HG03460 (cell line): ENCODE measurements around the gene ADAMTS2.

ENCODE experiments used
- ATAC-seq: cut with Tn5 transposase; IDR thresholded peaks from one replicate; pipeline ENCODE4 v1.9.1; 2021; ENCODE audit not compliant: unreplicated experiment

The ADAMTS2 gene

DNA sequence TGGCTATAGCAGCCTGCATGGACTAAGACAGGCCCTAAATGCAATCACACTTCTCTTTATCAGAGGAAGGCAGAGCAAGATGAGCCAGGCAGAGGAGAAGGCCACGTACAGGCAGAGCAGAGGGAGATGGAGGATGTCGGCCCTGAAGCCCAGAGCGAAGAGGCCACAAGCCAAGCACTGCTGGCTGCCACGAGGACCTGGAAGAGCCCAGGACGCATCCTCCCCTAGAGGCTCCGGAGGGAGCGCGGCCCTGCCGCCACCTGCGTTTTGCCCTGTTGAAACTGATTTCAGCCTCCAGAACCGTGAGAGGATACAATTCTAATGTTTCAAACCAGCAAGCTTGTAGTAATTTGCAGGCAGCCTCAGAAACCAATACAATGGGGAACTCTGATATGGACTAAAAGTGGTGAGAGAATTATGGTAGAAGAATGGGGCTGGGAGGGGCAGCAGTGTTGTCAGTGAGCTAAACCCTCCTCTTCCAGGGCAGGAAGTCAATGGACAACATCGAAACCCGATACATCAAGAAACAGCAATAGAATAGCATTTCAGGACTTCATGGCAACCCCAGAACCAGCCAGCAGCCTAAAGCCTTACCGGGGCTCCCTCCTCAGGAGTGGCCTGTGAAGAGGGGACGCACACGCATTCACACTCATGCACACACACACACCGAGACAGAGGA, 32.6 kb downstream of the ADAMTS2 start:
- no peak for ATAC-seq

DNA sequence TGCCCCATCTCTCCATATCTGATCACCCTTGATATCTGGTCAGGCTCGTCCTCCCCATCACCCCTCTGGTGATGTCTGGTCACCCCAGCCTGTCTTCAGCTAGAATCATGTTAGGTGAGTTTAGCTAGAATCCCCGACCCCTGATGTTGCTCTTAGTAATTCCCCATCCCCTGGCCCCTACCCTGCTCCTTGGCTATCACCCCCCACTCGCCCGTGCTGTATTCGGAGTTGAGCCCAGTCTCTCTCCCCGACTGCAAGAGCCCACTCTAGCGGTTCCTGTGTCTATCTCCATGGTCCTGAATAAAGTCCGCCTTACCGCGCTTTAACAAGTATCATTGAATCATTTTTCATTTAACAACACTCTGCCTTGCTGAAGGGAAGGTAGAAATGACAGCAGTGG, 33.7 kb downstream of the ADAMTS2 start:
- no peak for ATAC-seq

DNA sequence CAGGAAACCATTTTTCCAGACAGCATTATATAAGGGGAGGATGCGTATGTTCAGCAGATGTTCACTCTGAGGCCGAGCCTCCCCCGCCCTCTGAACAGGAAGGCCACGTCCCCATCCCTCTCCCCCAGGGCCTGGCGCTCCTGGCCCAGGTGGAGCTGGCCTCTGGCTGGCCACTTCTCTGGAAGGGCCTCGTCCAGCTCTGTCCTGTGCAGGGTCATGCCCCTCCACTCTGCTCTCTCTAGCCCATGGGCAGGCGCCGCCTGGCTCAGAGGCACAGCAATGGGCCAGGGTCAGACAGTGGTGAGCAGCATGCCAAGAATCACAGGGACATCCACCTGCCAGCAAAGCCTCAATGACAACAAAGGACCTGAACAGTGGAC, 34.2 kb downstream of the ADAMTS2 start:
- no peak for ATAC-seq

DNA sequence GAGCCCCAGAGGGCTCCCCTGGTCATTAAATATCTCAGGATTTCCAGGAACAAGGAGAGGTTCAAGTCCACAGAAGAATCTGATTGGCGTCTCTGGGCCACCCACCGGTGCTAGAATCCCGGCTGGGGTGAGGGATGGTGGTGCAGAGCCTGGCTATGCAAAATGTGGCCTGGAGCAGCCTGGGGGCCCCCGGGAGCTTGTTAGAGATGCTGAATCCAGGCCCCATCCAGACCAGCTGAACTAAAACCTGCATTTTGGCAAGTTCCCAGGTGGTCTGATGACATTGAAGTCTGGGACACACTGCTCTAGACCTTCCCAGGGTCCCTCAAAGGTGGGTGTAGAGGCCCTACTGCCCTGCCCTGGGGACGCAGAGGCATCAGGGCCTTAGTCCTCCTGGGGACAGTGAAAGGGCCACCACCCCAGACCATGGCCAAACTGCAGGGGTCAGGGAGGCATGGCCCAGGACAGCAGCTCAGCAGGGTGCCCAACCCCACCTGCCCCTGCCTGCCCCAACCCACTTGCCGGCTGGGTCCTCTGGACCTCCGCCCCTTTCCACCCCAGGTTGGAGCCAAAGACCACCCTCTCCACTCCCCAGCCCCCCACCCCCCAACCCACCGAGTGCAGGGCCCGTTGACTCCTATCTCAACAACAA, 34.7 kb downstream of the ADAMTS2 start:
- ATAC-seq: no peak

DNA sequence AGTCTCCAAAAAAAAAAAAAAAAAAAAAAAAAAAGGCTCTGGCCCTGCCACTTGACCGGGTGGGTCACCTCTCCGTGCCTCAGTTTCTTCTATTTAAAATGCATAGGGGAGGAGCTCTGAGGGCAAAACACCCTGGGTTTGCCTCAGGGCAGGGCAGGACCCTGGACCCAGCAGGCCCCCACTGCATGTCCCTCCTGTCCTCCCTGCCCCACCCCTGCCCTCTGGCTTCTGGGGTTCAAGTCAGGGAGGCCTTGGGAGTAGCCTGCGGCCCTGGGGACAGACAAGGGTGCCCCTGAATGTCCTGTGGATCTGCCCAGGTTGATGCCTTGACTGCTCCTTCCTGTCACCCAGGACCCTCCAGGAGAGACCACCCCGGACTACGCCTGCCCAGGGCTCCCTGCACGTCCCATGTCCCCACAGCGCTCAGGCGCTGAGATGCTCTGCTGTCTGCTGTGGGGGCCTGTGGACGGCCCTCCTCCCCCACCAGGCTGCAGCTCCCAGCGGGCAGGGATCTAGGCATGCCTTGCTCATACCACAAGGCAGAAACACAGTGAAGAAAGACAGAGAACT, 35.4 kb downstream of the ADAMTS2 start:
- ATAC-seq: no peak

DNA sequence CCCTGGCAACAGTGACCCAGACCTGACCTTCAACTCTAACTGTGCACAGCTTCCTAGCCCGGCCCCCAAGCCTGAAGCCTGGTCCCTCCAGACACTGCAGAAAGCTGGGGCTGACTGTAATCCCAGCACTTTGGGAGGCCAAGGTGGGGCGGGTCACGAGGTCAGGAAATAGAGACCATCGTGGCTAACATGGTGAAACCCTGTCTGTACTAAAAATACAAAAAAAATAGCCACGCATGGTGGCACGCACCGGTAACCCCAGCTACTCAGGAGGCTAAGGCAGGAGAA, 35.9 kb downstream of the ADAMTS2 start:
- ATAC-seq: no peak

DNA sequence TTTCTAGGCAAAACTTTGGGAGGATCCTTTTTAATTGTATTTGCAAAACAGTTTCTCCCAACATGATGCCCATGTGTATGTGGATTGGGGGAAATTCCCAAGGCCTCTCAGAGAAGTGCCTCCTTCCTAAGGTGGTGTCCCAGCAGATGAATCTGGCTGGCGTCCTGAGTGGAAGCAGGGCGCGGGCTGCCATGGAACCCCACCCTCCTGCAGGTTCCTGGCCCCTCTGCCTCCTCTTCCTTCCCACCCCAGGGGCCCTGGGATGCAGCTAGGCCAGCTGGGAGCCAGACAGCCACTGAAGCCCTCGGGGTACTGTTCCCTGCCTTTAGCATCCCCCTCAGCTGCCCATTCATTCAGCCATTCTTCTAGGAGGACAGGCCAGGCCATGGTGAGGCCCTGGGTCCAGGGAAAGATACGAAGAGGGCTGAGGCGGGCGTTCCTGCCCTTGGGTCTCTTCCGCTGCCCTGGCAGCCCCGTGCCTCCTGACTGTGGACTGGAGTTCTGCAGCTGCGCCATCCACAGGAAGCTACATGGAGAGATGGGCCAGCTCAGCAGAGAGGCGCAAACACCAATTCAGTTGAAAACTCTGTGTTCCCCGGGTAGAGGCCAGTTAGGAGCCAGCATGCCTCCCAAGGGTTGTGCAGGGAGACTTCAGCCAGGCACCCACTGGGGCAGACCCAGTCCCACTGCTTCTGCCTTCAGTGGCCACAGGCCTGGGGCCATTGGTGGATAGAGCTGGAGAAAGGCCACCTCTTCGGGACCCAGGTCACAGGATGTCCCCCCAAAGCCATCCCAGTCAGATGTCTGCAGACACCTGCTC, 36.5 kb downstream of the ADAMTS2 start:
- no peak for ATAC-seq

DNA sequence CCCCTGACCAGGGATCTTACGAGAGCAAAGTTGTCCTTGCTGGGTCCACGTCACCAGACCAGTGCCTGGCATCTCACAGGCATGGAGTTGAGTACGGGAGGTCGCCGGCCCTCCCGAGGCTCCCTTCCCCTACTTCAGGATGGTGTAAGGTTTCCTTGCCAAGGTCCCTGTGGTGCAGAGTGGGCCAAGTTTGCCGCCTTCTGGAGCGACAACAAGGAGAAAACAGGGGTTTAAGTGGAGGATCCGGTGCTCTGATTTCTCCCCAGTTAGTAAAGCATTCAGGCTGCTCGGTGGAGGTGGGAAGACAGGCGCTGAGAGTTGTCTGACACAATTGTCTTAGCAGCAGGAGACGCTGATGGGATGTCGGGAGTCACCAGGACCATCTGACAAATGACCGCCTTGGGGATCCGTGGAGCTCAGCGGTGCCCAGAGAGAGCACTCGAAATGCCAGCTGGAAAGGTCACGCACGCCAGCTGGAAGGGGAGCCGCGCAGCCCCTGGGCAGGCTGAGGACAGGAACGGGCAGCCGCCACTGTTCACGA, 37.3 kb downstream of the ADAMTS2 start:
- ATAC-seq: no peak

DNA sequence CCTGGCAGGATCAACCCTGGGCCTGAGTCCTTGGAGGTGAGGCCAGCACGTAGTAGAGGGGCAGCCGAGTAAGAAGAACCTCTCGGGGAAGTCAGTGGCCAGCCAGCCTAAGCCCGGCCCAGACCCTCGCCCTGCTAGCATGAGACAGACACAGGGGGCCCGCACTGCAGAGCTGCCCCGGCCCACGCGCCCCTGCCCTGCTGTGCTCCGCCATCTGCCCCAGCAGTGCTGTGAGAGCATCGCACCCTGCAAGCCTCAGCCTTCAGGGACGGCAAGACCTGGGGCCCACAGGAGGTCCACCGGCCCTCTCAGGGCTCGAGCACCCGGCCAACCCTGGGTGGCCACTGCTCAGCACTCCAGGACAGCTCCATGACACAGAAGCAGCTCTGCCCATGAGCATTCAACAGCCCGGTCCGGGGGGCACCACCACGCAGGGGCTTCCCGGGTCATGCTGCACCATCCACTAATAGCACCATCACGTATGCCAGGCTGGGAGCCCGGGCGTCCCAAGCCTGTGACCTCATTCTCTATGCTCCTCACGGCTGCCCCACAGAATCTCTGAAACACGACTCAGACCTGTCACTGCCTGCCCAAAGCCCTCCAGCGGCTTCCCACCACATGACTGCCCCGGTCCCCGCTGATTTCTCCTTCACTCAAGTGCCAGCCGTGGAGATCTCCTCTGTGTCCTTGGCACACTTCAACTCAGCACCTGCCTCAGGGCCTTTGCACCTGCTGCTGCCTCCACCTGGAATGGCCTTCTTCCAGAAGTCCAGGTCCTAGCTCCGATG, 38.1 kb downstream of the ADAMTS2 start:
- ATAC-seq: no peak

DNA sequence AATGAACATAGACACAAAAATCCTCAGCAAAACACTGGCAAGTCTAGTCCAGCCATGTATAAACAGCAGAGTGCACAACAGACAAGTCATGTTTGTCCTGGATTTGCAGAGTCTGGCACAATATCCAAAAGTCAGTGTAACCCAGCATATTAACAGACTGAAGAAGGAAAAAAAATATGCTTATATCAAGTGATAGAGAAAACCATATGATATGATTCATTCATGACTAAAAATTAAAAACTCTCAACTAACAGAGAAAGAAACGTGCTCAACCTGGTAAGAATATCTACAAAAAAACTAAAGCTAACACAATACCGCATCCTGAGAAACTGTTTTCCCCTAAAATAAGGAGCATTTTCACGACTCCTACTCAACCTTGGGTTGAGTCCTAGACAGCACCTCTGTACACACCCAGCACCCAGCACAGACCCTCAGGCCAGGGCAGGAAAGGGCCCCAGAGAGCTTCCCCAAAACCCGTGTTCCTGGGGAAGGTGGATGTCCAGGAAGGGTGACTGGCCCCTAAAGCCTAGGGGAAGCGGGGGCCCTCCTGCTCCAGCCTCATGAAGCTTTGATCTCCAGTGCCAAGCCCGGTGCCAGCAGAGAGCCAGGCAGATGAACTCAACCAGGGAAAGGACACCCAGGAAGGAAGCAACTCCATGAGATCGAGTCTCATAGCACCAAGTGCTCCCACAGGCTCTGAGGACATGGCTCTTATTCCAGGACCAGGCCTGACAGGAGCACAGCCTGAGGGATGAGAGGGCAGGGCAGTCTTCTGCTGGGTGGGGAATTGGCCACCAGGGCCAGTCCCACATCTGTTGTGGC, 38.9 kb downstream of the ADAMTS2 start:
- ATAC-seq: no peak

DNA sequence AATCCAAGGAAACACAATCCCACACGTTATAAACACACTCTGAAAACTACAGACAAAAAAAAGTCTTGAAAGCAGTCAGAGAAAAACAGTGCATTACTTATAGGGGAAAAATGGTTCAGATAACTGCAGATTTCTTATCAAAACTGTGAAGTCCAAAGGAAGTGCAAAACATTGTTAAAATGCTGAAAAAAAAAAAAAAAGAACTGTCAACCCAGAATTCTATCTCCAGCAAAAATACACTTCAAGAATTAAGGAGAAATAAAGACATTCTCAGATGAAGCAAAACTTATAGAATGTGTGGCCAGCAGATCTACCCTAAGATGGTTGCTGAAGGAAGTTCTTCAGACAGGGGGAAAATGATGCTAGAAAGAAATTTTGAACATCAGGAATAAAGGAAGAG, 40.4 kb downstream of the ADAMTS2 start:
- no peak for ATAC-seq

DNA sequence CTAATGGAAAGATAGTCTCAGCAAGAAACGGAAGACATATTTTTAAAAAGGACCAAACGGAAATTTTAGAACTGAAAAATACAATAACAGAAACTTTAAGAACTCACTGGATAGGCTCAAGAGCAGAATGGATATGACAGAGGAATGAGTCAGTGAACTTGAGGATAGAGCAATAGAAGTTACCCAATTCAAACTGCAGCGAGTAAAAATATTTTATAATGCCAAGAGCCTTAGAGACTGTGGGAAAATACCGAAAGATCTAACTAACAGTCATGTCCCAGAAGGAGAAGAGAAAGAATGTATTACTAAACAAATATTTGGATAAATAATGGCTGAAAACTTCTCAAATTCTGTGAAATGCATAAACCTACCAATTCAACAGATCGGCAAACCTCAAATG, 40.8 kb downstream of the ADAMTS2 start:
- ATAC-seq: no peak

DNA sequence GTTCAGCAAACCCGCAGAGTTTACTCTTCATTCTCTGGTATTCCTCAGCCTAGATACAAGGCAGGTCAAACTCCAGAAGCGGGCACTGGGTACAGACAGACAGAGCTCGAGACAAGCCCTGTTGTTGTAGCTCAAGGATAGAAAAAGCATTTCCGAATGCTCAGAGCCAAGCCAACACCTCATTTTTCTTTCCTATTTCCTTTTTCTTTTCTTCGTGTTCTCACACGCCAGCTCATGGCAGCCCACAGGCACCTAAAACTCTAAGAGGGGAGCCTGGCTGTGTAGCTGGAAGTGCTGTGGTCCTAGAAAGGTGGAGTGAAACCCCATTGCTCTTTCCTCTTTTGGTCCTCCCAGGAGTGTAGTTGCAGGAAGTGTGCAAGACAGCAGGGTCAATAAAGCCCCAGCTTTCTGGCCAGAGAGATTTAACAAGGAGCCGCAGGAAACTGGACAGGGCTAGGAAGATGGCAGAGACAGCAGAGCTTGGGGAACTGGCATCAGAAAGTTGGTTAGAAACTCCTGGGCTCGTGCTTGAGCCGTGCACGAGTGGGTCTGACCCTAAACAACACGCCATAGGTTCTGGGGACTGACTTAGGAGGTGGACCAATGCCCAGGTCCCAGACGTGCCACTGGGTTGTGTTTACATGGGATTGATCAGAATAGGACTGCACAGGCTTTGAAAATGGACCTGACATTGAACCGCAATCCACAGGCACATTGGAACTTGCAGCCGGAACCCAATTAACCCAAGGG, 41.6 kb downstream of the ADAMTS2 start:
- no peak for ATAC-seq

DNA sequence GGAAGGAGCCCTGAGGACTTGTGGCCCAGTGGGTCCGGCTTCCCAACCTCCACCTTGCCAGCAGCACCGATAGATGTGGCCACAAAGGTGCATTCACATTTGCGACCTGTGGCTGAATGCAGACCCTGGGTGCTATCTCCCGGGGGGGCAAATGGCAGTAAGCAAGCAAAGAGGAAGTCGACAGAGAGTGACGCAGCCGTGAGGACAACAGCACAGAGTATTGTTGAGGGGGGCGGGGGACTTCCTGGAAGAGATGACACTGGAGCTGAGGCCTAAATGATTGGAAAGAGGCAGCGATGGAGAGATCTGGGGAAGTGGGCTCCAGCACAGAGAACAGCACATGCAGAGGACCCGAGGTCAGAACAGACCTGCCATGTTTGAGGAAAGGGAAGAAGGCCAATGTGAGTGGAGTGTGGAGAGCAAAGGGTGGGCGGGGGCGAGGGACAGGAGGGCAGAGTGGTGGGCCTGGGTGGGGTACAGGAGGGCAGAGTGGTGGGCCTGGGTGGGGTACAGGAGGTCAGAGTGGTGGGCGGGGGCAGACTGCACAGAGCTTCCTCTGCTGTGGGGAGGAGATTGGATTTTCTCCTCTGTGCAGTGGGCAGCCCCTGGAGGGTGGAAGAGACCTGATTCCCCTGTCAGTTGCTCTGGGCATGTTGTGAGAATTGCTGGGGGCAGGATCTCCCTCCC, 42.6 kb downstream of the ADAMTS2 start:
- no peak for ATAC-seq

DNA sequence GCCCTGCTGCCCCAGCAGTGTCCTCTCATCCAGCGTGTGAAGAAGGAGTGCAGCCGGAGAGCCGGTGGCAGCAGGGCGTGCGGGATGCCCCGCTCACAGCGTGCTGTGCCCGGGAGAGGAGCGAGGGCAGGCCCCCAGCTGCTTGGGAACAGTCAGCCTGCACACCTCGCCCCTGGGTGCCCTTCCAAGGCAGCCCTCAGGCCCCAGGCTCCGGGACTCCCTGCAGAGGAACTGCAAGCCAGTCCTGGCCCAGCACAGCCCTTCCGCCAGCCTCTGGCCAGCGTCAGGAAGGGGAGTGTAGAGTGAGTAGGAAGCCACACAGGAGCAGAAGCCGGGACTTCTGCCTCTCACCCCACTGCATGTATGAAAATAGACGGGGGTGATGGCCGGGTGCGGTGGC, 43.5 kb downstream of the ADAMTS2 start:
- no peak for ATAC-seq

DNA sequence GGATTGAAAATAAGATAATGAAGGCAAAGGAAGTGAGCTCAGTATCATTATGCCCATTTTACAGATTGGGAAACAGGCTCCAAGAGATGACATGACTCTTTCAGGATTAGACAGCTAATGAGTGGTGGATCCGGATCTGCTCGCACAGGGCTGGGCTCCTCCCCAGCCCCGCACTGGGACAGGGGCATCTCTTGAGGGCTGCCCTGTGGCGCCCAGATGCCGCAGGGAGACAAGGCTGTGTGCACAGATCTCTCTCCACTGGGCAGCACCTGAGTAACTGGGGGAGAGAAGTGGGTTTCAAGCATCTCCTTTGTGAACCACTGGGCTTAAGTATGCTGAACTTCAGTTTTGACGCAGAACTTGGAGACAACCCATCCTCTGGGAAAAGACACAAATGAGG, 43.9 kb downstream of the ADAMTS2 start:
- no peak for ATAC-seq

DNA sequence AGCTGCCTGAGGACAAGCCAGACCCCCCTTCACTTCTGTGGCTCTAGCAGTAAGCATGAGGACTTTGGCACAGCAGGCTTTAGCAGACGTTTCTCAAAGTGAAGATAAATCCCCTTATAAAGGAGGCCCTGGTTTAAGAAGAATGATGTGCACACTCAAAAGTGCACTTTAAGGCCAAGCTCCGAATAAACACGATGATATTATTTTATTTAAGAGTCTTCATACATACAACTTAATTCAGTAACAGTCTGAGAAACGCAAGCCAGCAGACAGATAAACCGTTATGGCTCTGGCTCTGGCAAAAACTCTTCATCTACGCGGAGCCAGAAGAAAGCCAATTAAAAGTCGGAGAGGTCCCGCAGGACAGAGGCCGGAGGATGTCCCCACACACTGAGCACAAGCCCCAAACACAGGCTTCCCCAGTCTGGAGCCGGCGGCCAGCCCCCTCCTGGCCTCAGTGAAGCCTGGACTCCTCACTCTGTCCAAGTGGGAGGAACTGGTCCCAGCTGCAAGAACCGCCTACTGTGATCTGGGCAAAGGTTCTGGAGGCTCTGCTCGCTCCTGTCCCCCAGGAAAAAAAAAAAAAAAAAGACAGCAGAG, 44.6 kb downstream of the ADAMTS2 start:
- no peak for ATAC-seq

DNA sequence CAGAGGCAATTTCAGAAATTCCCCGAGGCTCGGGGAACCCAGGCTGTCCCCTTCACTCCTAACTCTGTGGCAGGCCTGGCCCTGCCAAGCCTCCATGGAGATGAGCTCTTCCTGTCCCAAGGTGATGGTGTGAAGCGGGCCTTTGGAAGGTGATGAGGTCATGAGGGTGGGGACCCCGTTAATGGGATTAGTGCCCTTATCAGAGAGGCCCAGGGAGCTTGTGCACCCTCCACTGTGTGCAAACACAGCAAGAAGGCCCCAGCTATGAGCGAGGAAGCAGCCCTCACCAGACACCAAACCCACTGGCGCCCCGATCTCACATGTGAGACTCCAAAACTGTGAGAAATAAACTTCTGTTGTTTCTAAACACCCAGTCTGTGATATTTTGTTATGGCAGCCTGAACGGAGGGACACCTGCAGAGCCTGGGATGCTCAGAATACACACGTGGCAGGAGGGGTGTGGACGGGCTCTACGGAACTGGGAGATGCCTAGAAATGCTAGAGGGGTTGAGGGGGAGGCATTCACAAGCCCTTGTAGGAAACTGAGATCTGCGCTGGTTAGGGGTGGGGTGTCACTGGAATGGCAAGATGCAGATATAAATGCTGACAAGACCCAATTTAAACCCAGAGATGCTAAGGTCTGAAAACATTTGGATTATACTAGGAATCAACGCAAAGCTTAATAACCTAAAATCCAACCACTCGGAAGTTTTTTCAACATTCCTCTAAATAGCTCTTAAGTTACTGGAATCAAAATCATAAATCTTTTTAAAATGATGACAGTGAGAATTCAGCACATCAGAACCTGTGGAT, 46.9 kb downstream of the ADAMTS2 start:
- no peak for ATAC-seq
